ENCODE data around the gene RCCD1.

DNA sequence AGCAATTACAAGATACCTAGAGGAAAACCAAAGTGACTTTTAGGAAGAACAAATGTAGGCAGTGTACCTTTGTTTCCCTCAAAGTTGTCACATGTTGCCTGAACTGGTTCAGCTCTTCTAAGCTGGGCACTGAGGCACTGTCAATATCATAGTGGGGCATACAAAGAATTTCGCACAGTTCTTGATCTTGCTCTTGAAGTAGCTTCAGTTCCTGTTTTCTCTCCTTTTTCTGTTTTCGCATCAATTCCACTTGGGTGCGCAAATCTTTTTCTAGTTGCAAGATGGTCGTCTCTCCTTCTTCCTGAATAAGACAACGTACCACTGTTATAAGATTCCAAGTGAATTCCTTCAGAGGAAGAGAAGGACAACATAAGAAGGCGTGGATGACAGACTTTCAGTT is 27.0 kb downstream of the RCCD1 start:
- no peak for TF ChIP-seq POLR2A (IDR thresholded peaks at IDR 0.05; ENCODE audit: control extremely low read depth in 1 of 2, low read depth in 2 of 2, low read length in 2 of 2)
- no peak for TF ChIP-seq EP300 (IDR thresholded peaks at IDR 0.05; ENCODE audit: borderline replicate concordance in 1 of 2, low read depth in 2 of 2, low read length in 2 of 2)
- TF ChIP-seq, protein P1, sequence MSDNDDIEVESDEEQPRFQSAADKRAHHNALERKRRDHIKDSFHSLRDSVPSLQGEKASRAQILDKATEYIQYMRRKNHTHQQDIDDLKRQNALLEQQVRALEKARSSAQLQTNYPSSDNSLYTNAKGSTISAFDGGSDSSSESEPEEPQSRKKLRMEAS (IDR thresholded peaks at IDR 0.05), result no peak
- TF ChIP-seq, protein P2, sequence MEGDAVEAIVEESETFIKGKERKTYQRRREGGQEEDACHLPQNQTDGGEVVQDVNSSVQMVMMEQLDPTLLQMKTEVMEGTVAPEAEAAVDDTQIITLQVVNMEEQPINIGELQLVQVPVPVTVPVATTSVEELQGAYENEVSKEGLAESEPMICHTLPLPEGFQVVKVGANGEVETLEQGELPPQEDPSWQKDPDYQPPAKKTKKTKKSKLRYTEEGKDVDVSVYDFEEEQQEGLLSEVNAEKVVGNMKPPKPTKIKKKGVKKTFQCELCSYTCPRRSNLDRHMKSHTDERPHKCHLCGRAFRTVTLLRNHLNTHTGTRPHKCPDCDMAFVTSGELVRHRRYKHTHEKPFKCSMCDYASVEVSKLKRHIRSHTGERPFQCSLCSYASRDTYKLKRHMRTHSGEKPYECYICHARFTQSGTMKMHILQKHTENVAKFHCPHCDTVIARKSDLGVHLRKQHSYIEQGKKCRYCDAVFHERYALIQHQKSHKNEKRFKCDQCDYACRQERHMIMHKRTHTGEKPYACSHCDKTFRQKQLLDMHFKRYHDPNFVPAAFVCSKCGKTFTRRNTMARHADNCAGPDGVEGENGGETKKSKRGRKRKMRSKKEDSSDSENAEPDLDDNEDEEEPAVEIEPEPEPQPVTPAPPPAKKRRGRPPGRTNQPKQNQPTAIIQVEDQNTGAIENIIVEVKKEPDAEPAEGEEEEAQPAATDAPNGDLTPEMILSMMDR (IDR thresholded peaks at IDR 0.05; ENCODE audit: control extremely low read depth in 1 of 3, insufficient read depth in 1 of 3, low read depth in 1 of 3, low read length in 3 of 3), result no peak
- no peak for TF ChIP-seq BCL11A (IDR thresholded peaks at IDR 0.05; ENCODE audit: low read depth in 2 of 2, low read length in 2 of 2)
- no peak for TF ChIP-seq POLR2AphosphoS5 (IDR thresholded peaks at IDR 0.05; ENCODE audit: low read depth, low read length)
- no peak for TF ChIP-seq SUZ12 (IDR thresholded peaks at IDR 0.05; ENCODE audit: low read length)
- TF ChIP-seq RFX5 (IDR thresholded peaks at IDR 0.05; ENCODE audit: borderline replicate concordance, low read depth, low read length), result no peak
- TF ChIP-seq EZH2 (IDR thresholded peaks at IDR 0.05; ENCODE audit: low read depth, low read length, severe bottlenecking), result no peak

Data from H1 (cell line).